ENCODE data around the gene POU5F2. TPM values are rescaled to one million over a fixed set of nuclear protein-coding genes. Genes with fewer than 3 reads are reported as not detected.

POU5F2 gene
- total RNA-seq, 2 experiments from 2014 or later = 1.0 to 2.0 TPM

GRCh38 chr5:93691997-93692396 is 49.4 kb downstream of the POU5F2 start:
- CTCF ChIA-PET = no interaction called here
- H3K9me3 Mint-ChIP-seq (ENCODE audit: low read depth) = peaks cover 10% of the 10 kb centered on the region
- peaks cover 5% of the 10 kb centered on the region for H3K4me1 Mint-ChIP-seq
- H3K27me3 Mint-ChIP-seq = no peaks in the 10 kb centered on the region
- H3K27ac Mint-ChIP-seq = no peak overlapping the region
- H3K36me3 Mint-ChIP-seq = peaks cover 5% of the 10 kb centered on the region
- H3K4me3 Mint-ChIP-seq = no peak overlapping the region
- no peak for ATAC-seq
- no peak for DNase-seq

Other genes starting within 250 kb of the POU5F2 start
- not detected for gene NR2F1-AS1, start 160.4 kb downstream of the POU5F2 start, total RNA-seq
- not detected for gene NR2F1, start 158.4 kb downstream of the POU5F2 start, total RNA-seq

Data from activated CD8-positive, alpha-beta memory T cell treated with anti-CD3 and anti-CD28 coated beads, Interleukin-2, amount 10 ng/mL, durations not matched to agents 7 days and 5 days (primary cell).